Right ventricle myocardium superior (tissue), 1 donor: Measurements from ENCODE around the gene INAVA. TPM values are rescaled to one million over a fixed set of nuclear protein-coding genes. Genes with fewer than 3 reads are reported as not detected.
"Not testable (repeated sequence)": the region's sequence is repeated elsewhere in the genome, so short reads cannot be mapped to it uniquely, and the experiment has no call there.

Experiments used
- ATAC-seq: fragments of 200-7000 bp; cut with Tn5 transposase; one replicate; pipeline ENCODE4 v1.9.1; 2020; ENCODE audit warnings: mild to moderate bottlenecking; ENCODE audit not compliant: poor library complexity
- DNase-seq: peaks from one replicate; pipeline ENCODE4 v3.0.0-alpha.2; 2020
- intact Hi-C: fragments of 100-400 bp; cut with DNase I; formaldehyde crosslinking; loops from one replicate; pipeline ENCODE4 v1.11.2; 2022
- total RNA-seq: library from RNA; stranded (reverse); fragmentation: NEBNext Ultra II Directional; extraction: Animal tissue kit (Norgen Biotek cat#: 25700); gene quantifications from one replicate; pipeline ENCODE4 v1.2.1, GENCODE V29; 2021
- donor health status: DM: no; HTN: yes; CAD: no; lungs with severe emphysema.

Gene INAVA
- total RNA-seq, 1 donor from 2014 or later = not detected

- no peak for ATAC-seq
- DNase-seq = no peak
- intact Hi-C loops = no loop called here
Observed at GRCh38 chr1:200945111-200945510, 50.4 kb downstream of the INAVA start.

GRCh38 chr1:200947059-200947566 is 52.4 kb downstream of the INAVA start:
- DNase-seq (no peak), ATAC-seq (no peak)
- intact Hi-C loops = no loop called here

GRCh38 chr1:200949626-200950025 is 54.9 kb downstream of the INAVA start:
- ATAC-seq (no peak), DNase-seq (no peak)
- intact Hi-C loops = no loop called here

GRCh38 chr1:200951016-200951415 is 56.3 kb downstream of the INAVA start:
- DNase-seq (no peak), ATAC-seq (no peak)
- intact Hi-C loops = no loop called here

GRCh38 chr1:200954434-200954833 is 59.7 kb downstream of the INAVA start:
- intact Hi-C loops = no loop called here
- ATAC-seq (no peak), DNase-seq (no peak)

GRCh38 chr1:200958597-200958996 is 63.9 kb downstream of the INAVA start:
- DNase-seq (no peak), ATAC-seq (no peak)
- intact Hi-C loops = no loop called here

GRCh38 chr1:200959411-200959921 is 64.8 kb downstream of the INAVA start:
- no peak for DNase-seq
- no peak for ATAC-seq
- intact Hi-C loops = no loop called here

GRCh38 chr1:200960236-200960947 is 65.7 kb downstream of the INAVA start:
- intact Hi-C loops = no loop called here
- no peak for ATAC-seq
- DNase-seq = no peak

GRCh38 chr1:200960948-200961340 is 66.2 kb downstream of the INAVA start:
- ATAC-seq (no peak), DNase-seq (no peak)
- intact Hi-C loops = no loop called here

GRCh38 chr1:200962151-200962550 is 67.5 kb downstream of the INAVA start:
- intact Hi-C loops, ATAC-seq, DNase-seq: not testable (repeated sequence)

GRCh38 chr1:200962631-200963030 is 67.9 kb downstream of the INAVA start:
- DNase-seq = no peak
- intact Hi-C loops = no loop called here
- no peak for ATAC-seq

GRCh38 chr1:200963076-200963475 is 68.4 kb downstream of the INAVA start:
- DNase-seq (no peak), ATAC-seq (no peak)
- intact Hi-C loops = no loop called here

GRCh38 chr1:200963888-200964287 is 69.2 kb downstream of the INAVA start:
- ATAC-seq, intact Hi-C loops, DNase-seq: not testable (repeated sequence)

Other genes starting within 250 kb of the INAVA start
- gene DDX59, start 225.0 kb upstream of the INAVA start, total RNA-seq = 12.9 TPM
- gene CAMSAP2, start 156.0 kb upstream of the INAVA start, total RNA-seq = 37.5 TPM
- gene GPR25, start 21.9 kb upstream of the INAVA start, total RNA-seq = not detected
- 0.24 TPM for gene KIF21B, start 128.8 kb downstream of the INAVA start, total RNA-seq
- gene CACNA1S, start 217.5 kb downstream of the INAVA start, total RNA-seq = not detected
- gene ASCL5, start 232.3 kb downstream of the INAVA start, total RNA-seq = not detected